Breast epithelium (tissue), 3 donors: ENCODE measurements around the gene GARRE1.

Experiments used
- CTCF ChIP-seq, 3 donors: fragments of 450-650 bp; IDR thresholded peaks; one replicate each; pipeline ENCODE4 v1.5.1; 2016 to 2017; ENCODE audit warnings: antibody characterized with exemption in 3 of 3, mild to moderate bottlenecking in 3 of 3, moderate library complexity in 3 of 3
- POLR2A ChIP-seq: fragments of 450-650 bp; IDR thresholded peaks from one replicate; pipeline ENCODE4 v1.6.1; 2016; ENCODE audit warnings: antibody characterized with exemption, mild to moderate bottlenecking, moderate library complexity
- POLR2AphosphoS5 ChIP-seq, 3 donors: sonication (generic); formaldehyde crosslinking; IDR thresholded peaks; one replicate each; pipeline ENCODE4 v1.6.1; 2017; ENCODE audit warnings: antibody characterized with exemption in 3 of 3

DNA sequence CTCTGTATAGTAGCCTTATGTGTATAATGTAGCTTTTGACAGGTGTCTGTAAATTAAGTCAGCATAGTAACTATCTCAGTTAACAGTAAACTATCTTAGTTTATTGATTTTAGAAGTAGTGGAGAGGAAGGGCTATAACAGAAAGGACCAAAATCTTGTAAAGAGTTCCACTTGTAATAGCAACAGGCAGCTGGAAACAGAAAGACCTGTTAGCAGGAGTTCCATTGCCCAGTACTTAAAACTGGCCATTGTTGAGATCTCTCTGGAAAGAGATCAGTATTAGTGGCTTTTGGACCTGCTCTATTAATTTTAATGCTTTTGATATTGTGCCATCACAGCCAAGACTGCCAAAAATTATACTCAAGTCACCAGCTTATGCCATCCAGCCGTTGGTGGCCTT, 32.0 kb upstream of the GARRE1 start:
- TF ChIP-seq CTCF (IDR thresholded peaks at IDR 0.05) = no peak
- no peak for TF ChIP-seq POLR2A
- TF ChIP-seq POLR2AphosphoS5 (IDR thresholded peaks at IDR 0.05) = no peak
